Loucy (cell line): Measurements from ENCODE around the gene SHISAL2A.

Source experiments
- H2AFZ ChIP-seq: fragments of 200-600 bp; sonication (generic); 2 replicates; pipeline ENCODE4 v1.6.0; 2016; ENCODE audit warnings: antibody characterized with exemption, mild to moderate bottlenecking, low read length, moderate library complexity
- H3F3A ChIP-seq: fragments of 200-600 bp; 2 replicates; pipeline ENCODE4 v1.6.0; 2016; ENCODE audit warnings: antibody characterized with exemption, low read depth, mild to moderate bottlenecking
- H3K27me3 ChIP-seq: fragments of 200-600 bp; sonication (generic); 2 replicates; pipeline ENCODE4 v1.6.1; 2014; ENCODE audit warnings: low read length, mild to moderate bottlenecking; ENCODE audit not compliant: insufficient read depth, poor library complexity, severe bottlenecking
- H3K36me3 ChIP-seq: fragments of 200-600 bp; sonication (generic); 2 replicates; pipeline ENCODE4 v1.6.1; 2016; ENCODE audit warnings: low read length; ENCODE audit not compliant: insufficient read depth
- H3K4me1 ChIP-seq: fragments of 200-600 bp; sonication (generic); 2 replicates; pipeline ENCODE4 v1.5.1; 2014; ENCODE audit warnings: low read length, mild to moderate bottlenecking; ENCODE audit not compliant: insufficient read depth, poor library complexity, severe bottlenecking
- H3K4me2 ChIP-seq: fragments of 200-600 bp; sonication (generic); 2 replicates; pipeline ENCODE4 v1.6.0; 2014; ENCODE audit warnings: antibody characterized with exemption, low read length, low read depth, mild to moderate bottlenecking; ENCODE audit not compliant: poor library complexity, severe bottlenecking
- H3K4me3 ChIP-seq: fragments of 200-600 bp; sonication (generic); 2 replicates; pipeline ENCODE4 v1.5.1; 2014; ENCODE audit warnings: low read length, mild to moderate bottlenecking, mixed read lengths; ENCODE audit not compliant: poor library complexity, severe bottlenecking
- H3K79me2 ChIP-seq: fragments of 200-600 bp; sonication (generic); 2 replicates; pipeline ENCODE4 v1.6.1; 2014; ENCODE audit warnings: low read length; ENCODE audit not compliant: insufficient read depth
- H3K9ac ChIP-seq: fragments of 200-600 bp; sonication (generic); 2 replicates; pipeline ENCODE4 v1.6.0; 2014; ENCODE audit warnings: mild to moderate bottlenecking, low read depth, low read length, moderate library complexity; ENCODE audit not compliant: poor library complexity, severe bottlenecking
- H3K9me2 ChIP-seq: fragments of 200-600 bp; sonication (generic); replicated peaks from 2 replicates; pipeline ENCODE4 v1.6.1; 2016; ENCODE audit warnings: low read depth, low read length, mixed read lengths
- H3K9me3 ChIP-seq: fragments of 200-600 bp; sonication (generic); 2 replicates; pipeline ENCODE4 v1.6.1; 2014; ENCODE audit warnings: mild to moderate bottlenecking, antibody characterized with exemption, low read length, low read depth; ENCODE audit not compliant: insufficient read depth
- H4K20me1 ChIP-seq: fragments of 200-600 bp; sonication (generic); 2 replicates; pipeline ENCODE4 v1.6.0; 2014; ENCODE audit warnings: antibody characterized with exemption, low read length, mild to moderate bottlenecking; ENCODE audit not compliant: insufficient read depth, poor library complexity, severe bottlenecking
- EZH2phosphoT487 ChIP-seq: fragments of 200-600 bp; IDR thresholded peaks from 2 replicates; pipeline ENCODE4 v1.6.1; 2018; ENCODE audit warnings: antibody characterized with exemption, mild to moderate bottlenecking, moderate library complexity, borderline replicate concordance
- TF ChIP-seq, protein P1 (sequence below): fragments of 200-600 bp; sonication (generic); conservative IDR thresholded peaks from 2 replicates; pipeline ENCODE4 v1.5.1; 2014; ENCODE audit warnings: mild to moderate bottlenecking, antibody characterized with exemption, low read length

The SHISAL2A gene

DNA sequence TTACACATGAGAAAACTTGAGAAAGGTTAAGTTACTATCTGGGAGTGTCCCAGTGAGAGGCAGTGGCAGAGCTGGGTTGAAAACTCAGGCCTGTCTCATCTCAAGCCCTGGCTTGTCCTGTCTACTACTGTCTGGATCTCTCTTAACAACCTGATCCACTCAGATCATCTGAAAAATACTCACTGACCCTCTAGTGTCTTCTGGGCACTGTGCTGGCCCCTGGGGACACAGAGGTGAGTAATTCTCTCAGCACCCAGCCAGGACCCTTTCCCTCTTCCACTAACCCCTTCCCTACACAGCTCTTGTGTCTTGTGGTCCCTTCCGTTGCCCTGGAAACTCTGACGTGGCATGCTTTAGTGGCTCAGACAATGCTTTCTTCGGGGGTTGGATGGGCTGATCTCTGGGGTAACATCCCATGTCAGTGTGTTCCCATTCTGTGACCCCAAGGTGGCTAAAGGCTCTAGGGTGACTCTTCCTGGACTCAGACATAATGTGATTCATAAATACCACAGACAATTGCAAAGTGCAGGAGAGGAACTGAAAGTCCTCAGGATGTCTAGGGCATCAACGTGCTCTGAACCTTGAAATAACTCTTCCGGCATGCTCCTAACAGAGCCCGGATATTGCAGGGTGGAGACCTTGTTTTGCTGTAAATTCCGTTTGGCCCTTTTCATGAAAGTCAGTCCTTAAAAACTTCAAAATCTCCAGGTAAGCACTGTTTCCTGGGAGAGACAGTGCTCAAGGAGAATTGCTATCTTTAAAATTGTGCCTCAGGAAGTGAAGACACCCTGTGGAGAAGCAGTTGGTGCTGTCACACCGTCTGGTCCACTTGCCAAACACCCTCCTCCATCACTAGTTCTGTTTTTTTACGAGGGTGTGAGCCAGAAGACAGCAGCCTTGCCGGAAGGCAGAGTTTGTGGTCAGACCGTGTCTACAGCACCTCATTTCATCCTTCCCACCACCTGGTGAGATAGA is 4.0 kb downstream of the SHISAL2A start:
- Histone ChIP-seq H3K79me2 (no peaks in the 10 kb centered on the region), H4K20me1 (no peaks in the 10 kb centered on the region), H3K9me3 (no peaks in the 10 kb centered on the region), H3K4me3 (peak overlapping the region; percentile 59), H3K4me1 (peaks cover 56% of the 10 kb centered on the region), H3K9me2 (no peaks in the 10 kb centered on the region), H3F3A (peaks cover 5% of the 10 kb centered on the region; the same call in 1 of the 2 replicates), H2AFZ (peak overlapping the region; percentile 57), H3K9ac (peak overlapping the region; percentile 74), H3K4me2 (peak overlapping the region; percentile 74), H3K27me3 (no peaks in the 10 kb centered on the region), H3K36me3 (no peaks in the 10 kb centered on the region)
- TF ChIP-seq, protein P1, sequence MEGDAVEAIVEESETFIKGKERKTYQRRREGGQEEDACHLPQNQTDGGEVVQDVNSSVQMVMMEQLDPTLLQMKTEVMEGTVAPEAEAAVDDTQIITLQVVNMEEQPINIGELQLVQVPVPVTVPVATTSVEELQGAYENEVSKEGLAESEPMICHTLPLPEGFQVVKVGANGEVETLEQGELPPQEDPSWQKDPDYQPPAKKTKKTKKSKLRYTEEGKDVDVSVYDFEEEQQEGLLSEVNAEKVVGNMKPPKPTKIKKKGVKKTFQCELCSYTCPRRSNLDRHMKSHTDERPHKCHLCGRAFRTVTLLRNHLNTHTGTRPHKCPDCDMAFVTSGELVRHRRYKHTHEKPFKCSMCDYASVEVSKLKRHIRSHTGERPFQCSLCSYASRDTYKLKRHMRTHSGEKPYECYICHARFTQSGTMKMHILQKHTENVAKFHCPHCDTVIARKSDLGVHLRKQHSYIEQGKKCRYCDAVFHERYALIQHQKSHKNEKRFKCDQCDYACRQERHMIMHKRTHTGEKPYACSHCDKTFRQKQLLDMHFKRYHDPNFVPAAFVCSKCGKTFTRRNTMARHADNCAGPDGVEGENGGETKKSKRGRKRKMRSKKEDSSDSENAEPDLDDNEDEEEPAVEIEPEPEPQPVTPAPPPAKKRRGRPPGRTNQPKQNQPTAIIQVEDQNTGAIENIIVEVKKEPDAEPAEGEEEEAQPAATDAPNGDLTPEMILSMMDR = no peak
- no peak for TF ChIP-seq EZH2phosphoT487

GRCh38 chr1:52637946-52638345 is 5.0 kb downstream of the SHISAL2A start:
- Histone ChIP-seq H3K4me1 (peaks cover 52% of the 10 kb centered on the region), H4K20me1 (no peaks in the 10 kb centered on the region), H3K9me2 (no peaks in the 10 kb centered on the region), H2AFZ (0 out of 2 replicates have a peak overlapping the region, but pooled peaks have one; percentile 5), H3K4me2 (peak overlapping the region; percentile 74), H3K79me2 (no peaks in the 10 kb centered on the region), H3K27me3 (no peaks in the 10 kb centered on the region), H3K9me3 (no peaks in the 10 kb centered on the region), H3K4me3 (peak overlapping the region; percentile 59), H3F3A (peaks cover 5% of the 10 kb centered on the region; the same call in 1 of the 2 replicates), H3K9ac (peak overlapping the region; percentile 74), H3K36me3 (no peaks in the 10 kb centered on the region)
- TF ChIP-seq EZH2phosphoT487 = no peak
- TF ChIP-seq, protein P1 = no peak

- no peak overlapping the region for H3K9ac ChIP-seq
- no peaks in the 10 kb centered on the region for H3K79me2 ChIP-seq
- no peaks in the 10 kb centered on the region for H3K36me3 ChIP-seq
- no peaks in the 10 kb centered on the region for H3K27me3 ChIP-seq
- no peak overlapping the region for H2AFZ ChIP-seq
- peaks cover 5% of the 10 kb centered on the region; the same call in 1 of the 2 replicates for H3F3A ChIP-seq
- peaks cover 45% of the 10 kb centered on the region for H3K4me1 ChIP-seq
- no peak overlapping the region for H3K4me3 ChIP-seq
- H4K20me1 ChIP-seq = no peaks in the 10 kb centered on the region
- TF ChIP-seq, protein P1 = no peak
- TF ChIP-seq EZH2phosphoT487 = no peak
- no peaks in the 10 kb centered on the region for H3K9me2 ChIP-seq
- H3K4me2 ChIP-seq = no peak overlapping the region
- H3K9me3 ChIP-seq = no peaks in the 10 kb centered on the region
Measured at GRCh38 chr1:52640697-52641096, 7.7 kb downstream of the SHISAL2A start.
